AG10803 (cell line): ENCODE data around the gene PIGL.

ENCODE experiments used
- DNase-seq: peaks from one replicate; pipeline ENCODE4 v3.0.0; 2010; ENCODE audit warnings: low read depth
- H3K4me3 ChIP-seq: 2 replicates; pipeline ENCODE4 v1.5.1; 2011; ENCODE audit warnings: mild to moderate bottlenecking, low read length, control low read depth
- TF ChIP-seq, protein P1 (sequence below): conservative IDR thresholded peaks from 2 replicates; pipeline ENCODE4 v1.5.1; 2011; ENCODE audit warnings: mild to moderate bottlenecking, low read length, control low read depth, inconsistent platforms

PIGL gene

DNA sequence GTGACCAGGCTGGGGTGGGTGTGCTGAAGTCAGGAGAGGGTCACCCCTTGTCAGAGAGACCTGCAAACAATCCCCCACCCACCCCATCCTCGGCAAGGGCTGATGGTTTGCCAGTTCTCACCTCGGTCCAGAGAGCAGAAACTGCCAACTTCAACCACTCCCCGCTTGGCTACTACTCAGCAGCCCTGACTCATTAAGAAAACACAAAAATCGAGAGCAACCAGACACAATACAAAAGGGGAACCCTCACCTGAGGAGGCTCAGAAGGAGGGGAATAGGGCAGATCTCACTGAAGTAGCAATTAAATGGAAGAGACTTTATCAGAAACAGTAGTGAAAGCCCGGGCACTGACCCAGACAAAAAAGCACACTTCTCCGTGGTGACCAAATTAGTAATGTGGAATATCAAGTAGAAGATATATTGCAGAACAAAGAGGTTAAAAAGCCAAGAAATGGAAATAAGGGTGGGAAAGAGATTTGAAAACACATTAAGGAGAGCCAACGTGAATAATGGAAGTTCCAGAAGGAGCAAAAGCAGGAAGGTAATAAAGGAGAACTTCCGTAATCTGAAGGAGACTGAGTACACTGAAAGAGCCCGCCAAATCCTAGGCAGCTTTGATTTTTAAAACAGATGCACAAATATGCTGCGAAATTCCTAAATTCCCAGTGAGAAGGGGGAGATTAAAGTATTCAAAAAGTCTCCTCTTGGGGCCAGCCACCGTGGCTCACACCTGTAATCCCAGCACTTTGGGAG, 112.7 kb downstream of the PIGL start:
- no peak overlapping the region for H3K4me3 ChIP-seq
- TF ChIP-seq, protein P1, sequence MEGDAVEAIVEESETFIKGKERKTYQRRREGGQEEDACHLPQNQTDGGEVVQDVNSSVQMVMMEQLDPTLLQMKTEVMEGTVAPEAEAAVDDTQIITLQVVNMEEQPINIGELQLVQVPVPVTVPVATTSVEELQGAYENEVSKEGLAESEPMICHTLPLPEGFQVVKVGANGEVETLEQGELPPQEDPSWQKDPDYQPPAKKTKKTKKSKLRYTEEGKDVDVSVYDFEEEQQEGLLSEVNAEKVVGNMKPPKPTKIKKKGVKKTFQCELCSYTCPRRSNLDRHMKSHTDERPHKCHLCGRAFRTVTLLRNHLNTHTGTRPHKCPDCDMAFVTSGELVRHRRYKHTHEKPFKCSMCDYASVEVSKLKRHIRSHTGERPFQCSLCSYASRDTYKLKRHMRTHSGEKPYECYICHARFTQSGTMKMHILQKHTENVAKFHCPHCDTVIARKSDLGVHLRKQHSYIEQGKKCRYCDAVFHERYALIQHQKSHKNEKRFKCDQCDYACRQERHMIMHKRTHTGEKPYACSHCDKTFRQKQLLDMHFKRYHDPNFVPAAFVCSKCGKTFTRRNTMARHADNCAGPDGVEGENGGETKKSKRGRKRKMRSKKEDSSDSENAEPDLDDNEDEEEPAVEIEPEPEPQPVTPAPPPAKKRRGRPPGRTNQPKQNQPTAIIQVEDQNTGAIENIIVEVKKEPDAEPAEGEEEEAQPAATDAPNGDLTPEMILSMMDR: no peak
- DNase-seq: peak; percentile 20

DNA sequence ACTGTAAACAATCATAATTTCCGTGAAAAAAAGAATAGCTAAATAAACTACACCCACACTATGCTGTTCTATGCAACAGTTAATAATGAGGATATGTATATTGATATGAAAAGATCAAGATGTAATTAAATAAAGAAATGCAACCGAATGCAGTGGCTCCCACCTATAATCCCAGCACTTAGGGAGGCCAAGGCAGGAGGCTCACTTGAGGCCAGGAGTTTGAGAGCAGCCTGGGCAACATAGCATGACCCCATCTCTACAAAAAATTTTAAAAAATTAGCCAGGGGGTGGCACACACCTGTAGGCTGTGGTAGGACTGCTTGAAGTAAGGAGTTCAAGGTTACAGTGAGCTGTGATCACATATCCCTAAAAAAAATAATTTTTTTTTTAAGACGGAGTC, 121.4 kb downstream of the PIGL start:
- TF ChIP-seq, protein P1: no peak
- DNase-seq: no peak
- no peak overlapping the region for H3K4me3 ChIP-seq

DNA sequence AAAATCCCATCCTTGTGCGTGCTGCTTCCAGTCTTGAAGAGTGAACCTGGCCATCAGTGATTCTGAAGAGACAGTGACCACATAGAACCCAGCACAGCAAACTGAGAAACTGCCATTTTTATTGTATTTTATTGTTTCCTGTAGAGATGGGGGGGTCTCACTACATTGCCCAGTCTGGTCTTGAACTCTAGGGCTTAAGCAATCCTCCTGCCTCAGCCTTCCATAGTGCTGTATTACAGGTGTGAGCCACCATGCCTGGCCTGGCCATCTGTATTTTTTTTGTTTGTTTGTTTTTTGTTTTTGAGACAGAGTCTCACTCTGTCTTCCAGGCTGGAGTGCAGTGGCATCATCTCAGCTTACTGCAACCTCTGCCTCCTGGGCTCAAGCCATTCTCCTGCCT, 122.4 kb downstream of the PIGL start:
- TF ChIP-seq, protein P1: no peak
- no peak overlapping the region for H3K4me3 ChIP-seq
- DNase-seq: no peak

DNA sequence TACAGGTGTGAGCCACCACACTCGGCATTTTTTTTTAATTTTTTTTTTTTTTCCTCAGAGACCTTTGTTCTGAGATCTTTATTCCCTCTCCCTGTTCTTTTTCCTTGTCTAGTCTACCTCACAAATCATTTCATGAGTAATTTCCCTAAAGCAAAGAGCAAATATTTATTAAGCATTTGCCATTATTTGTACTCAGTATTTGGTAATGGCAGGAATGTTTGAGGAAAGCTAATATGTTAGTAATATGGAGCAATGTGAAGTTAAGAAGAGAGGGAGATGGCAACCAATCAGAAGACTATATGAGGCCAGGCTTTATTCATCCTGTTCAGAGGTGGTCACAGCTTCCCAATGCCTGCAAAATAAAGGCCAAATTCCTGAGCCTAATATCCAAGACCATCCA, 122.9 kb downstream of the PIGL start:
- DNase-seq: no peak
- TF ChIP-seq, protein P1: no peak

DNA sequence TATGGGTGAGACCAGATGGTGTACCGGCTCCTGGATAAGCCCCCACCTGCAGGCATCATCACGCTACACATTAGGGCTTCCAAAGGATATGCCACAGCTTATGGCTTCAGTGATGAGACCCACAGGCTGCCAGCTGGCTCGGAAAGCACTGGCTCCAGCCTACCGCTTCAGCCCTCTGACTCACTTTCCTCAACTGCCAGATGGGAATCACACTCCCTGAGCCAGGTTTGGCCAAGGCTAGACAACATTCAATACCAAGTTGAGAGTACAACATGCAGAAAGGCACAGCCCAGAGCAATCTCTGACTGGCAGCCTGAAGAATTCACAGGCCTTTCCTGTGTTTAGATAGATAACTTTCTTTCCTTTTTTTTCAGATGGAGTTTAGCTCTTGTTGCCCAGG, 126.0 kb downstream of the PIGL start:
- TF ChIP-seq, protein P1: no peak
- peak; percentile 57 for DNase-seq
- no peak overlapping the region for H3K4me3 ChIP-seq

More for the DNA sequence above, 122.9 kb downstream of the PIGL start:
- H3K4me3 ChIP-seq: no peak overlapping the region

DNA sequence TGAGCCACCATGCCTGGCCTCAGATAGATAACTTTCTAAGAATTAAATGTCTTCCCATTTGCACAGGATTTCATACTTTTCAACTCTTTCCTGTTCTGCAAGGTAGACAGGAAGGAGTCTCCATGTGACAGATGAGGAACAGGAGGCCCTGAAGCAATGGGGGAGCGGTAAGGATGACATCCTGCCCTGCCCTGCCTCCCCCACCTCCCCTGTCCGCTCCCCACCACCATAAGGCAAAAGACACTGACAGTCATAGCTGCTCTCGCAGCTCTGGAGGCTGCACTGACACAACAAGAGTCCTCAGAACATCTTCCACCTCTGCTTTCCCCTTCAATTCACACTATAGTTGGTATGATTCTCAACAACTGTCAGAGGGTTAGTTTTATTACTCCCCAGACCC, 126.6 kb downstream of the PIGL start:
- TF ChIP-seq, protein P1: no peak
- H3K4me3 ChIP-seq: no peak overlapping the region
- no peak for DNase-seq

DNA sequence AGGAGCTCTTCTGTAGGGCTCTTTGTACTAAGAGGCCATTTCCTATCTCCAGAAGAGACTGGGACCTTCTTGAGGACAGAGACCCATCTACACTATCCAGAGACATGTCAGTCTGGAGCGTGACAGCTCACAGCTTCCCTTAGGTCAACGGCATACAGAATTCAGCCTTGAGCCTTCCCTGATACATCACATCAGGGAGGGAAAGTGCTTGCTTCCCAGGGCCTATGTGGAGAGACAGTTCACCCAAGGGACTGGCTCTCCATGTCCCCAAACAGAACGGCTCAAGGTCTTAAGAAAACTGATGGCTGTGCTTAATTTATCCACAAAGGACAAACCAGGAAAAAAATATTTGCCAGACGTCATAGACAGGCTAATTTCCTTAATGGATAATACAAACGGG, 128.6 kb downstream of the PIGL start:
- no peak overlapping the region for H3K4me3 ChIP-seq
- DNase-seq: no peak
- TF ChIP-seq, protein P1: no peak
